22Rv1 (cell line): ENCODE data around the gene SPRN.

Experiments used
- CTCF ChIP-seq: fragments of 450-650 bp; IDR thresholded peaks from 2 replicates; pipeline ENCODE4 v1.5.1; 2017; ENCODE audit warnings: mild to moderate bottlenecking
- ZFX ChIP-seq: fragments of 450-650 bp; IDR thresholded peaks from 2 replicates; pipeline ENCODE4 v1.6.1; 2017; ENCODE audit warnings: antibody characterized with exemption, borderline replicate concordance

GRCh38 chr10:133464582-133465031 lies 40.2 kb upstream of the SPRN start:
- TF ChIP-seq CTCF, result no peak
- no peak for TF ChIP-seq ZFX
